GM12875 (cell line): ENCODE results near the gene ZNF771.

Source experiments
- H3K4me3 ChIP-seq: one replicate; pipeline ENCODE4 v1.5.1; 2011; ENCODE audit warnings: low read depth, low read length, control low read depth
- CTCF ChIP-seq: IDR thresholded peaks from 2 replicates; pipeline ENCODE4 v1.5.1; 2011; ENCODE audit warnings: low read depth, mild to moderate bottlenecking, control low read depth, inconsistent platforms, low read length, moderate library complexity, borderline replicate concordance; ENCODE audit not compliant: insufficient read depth

Gene ZNF771

DNA sequence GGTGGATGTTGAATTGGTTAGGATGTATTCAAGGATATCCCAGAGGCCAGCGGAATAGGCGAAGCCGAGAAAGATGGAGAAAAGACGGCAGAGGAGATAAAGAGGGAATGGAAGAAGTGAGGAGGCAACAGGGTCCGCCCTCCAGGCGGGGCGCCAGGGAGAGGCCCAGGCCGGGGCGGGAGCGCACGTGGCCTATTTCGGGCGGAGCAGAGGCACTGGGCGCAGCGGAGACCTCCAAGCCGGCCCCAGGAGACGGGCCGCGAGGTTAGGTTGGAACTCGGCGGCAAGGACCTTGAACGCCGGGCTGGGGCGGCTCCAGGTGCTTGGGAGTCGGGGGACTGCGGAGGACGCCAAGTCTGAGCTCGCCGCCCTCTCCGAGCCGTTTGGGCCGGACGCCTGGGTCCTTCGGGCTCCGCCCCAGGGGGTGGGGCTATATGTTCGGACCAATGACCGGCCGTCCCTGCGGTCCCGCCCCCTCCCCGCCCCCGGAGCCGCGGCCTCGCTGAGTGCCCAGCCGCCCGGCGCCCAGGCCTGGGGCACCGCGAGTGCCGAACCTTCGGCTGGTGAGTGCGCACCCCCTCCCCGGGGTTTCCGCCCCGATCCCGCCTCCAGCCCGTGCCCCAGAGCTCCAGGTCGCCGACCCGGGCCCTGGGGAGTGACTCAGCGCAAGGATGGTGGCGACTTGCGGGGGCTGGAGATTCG, at the start of gene ZNF771:
Gene ZNF771 (plus strand): TSS at position 505 of the 702 bp plus-strand sequence. CDS start 448 bp downstream, outside the sequence.
- 0 out of 2 replicates have a peak, but pooled peaks have one; percentile 3 for TF ChIP-seq CTCF
- peak within 1 kb of the TSS; percentile 72 for H3K4me3 ChIP-seq

GRCh38 chr16:30357715-30358576, 49.5 kb upstream of the ZNF771 start:
- no peak overlapping the region for H3K4me3 ChIP-seq

GRCh38 chr16:30358577-30358936, 48.8 kb upstream of the ZNF771 start:
- TF ChIP-seq CTCF = no peak
- H3K4me3 ChIP-seq = no peak overlapping the region

More at GRCh38 chr16:30357715-30358576, 49.5 kb upstream of the ZNF771 start:
- TF ChIP-seq CTCF = no peak

- H3K4me3 ChIP-seq = no peak overlapping the region
- TF ChIP-seq CTCF = no peak
Measured at GRCh38 chr16:30358990-30359870, 48.2 kb upstream of the ZNF771 start.

DNA sequence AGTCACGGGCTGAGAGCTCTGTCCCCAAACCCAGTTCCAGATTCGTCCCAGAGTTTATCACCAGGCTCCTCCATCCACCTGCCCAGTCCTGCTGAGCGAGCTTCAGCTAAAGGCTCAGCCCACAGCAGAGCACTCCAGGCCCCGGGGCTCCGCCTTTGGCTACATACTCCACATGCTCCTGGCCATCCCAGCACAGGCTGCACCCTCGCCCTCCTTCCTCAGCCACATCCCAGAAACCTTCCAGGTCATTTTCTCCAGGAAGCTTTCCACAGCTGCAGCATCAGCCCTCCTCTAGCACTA, 47.6 kb upstream of the ZNF771 start:
- no peak for TF ChIP-seq CTCF

GRCh38 chr16:30361180-30361579, 46.2 kb upstream of the ZNF771 start:
- TF ChIP-seq CTCF = no peak
- no peak overlapping the region for H3K4me3 ChIP-seq

More for the DNA sequence above, 47.6 kb upstream of the ZNF771 start:
- no peak overlapping the region for H3K4me3 ChIP-seq
